PC-3 (cell line): ENCODE data around the gene PLEKHA6.

Source experiments
- EZH2 ChIP-seq: fragments of 300-600 bp; sonication (generic); IDR thresholded peaks from one replicate; pipeline ENCODE4 v1.6.1; 2017; ENCODE audit warnings: antibody characterized with exemption, mild to moderate bottlenecking, low read length; ENCODE audit not compliant: unreplicated experiment
- TF ChIP-seq, protein P1 (sequence below): fragments of 300-600 bp; sonication (generic); conservative IDR thresholded peaks from 2 replicates; pipeline ENCODE4 v1.5.1; 2017; ENCODE audit warnings: antibody characterized with exemption, low read depth, mild to moderate bottlenecking, low read length

DNA sequence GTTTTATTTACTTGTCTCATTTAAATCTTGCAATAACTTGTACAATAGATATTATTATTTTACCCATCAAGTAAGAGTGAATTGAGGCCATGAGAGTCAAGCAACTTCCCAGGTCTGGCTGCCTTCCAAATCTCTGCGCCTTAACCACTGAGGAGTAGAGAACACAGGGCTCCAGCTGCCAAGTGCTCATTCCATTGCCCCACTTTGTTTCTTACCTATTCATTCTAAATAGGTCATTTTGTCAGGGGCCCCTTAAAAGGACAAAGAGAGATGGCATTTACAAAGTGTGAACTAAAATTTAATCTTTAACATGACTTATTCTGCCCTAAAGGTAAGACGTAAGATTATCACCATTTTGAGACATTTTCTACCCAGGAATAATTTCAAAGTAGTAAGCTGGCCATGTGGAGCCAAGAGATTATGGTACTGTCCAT is 48.4 kb upstream of the PLEKHA6 start:
- TF ChIP-seq, protein P1, sequence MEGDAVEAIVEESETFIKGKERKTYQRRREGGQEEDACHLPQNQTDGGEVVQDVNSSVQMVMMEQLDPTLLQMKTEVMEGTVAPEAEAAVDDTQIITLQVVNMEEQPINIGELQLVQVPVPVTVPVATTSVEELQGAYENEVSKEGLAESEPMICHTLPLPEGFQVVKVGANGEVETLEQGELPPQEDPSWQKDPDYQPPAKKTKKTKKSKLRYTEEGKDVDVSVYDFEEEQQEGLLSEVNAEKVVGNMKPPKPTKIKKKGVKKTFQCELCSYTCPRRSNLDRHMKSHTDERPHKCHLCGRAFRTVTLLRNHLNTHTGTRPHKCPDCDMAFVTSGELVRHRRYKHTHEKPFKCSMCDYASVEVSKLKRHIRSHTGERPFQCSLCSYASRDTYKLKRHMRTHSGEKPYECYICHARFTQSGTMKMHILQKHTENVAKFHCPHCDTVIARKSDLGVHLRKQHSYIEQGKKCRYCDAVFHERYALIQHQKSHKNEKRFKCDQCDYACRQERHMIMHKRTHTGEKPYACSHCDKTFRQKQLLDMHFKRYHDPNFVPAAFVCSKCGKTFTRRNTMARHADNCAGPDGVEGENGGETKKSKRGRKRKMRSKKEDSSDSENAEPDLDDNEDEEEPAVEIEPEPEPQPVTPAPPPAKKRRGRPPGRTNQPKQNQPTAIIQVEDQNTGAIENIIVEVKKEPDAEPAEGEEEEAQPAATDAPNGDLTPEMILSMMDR = no peak
- no peak for TF ChIP-seq EZH2
